Activated CD4-positive, alpha-beta T cell treated with anti-CD3 and anti-CD28 coated beads, Interleukin-2, amount 10 ng/mL, durations not matched to agents 24 days and 14 days (primary cell): ENCODE measurements around the gene NUDT17. TPM values are rescaled to one million over a fixed set of nuclear protein-coding genes. Genes with fewer than 3 reads are reported as not detected.

Source experiments
- DNase-seq: peaks from one replicate; pipeline ENCODE4 v3.0.0; 2022
- H3K27ac Mint-ChIP-seq: one replicate; pipeline ENCODE4 v1.8.0; 2022; ENCODE audit warnings: mild to moderate bottlenecking, mixed read lengths
- H3K27me3 Mint-ChIP-seq: one replicate; pipeline ENCODE4 v1.8.0; 2022; ENCODE audit warnings: mixed read lengths
- H3K36me3 Mint-ChIP-seq: one replicate; pipeline ENCODE4 v1.8.0; 2022; ENCODE audit warnings: low read depth, mild to moderate bottlenecking, mixed read lengths
- H3K4me1 Mint-ChIP-seq: one replicate; pipeline ENCODE4 v1.8.0; 2021; ENCODE audit warnings: mixed read lengths
- H3K4me3 Mint-ChIP-seq: one replicate; pipeline ENCODE4 v1.8.0; 2022; ENCODE audit warnings: mild to moderate bottlenecking, moderate library complexity, mixed read lengths
- H3K9me3 Mint-ChIP-seq: one replicate; pipeline ENCODE4 v1.8.0; 2021; ENCODE audit warnings: mixed read lengths
- intact Hi-C: fragments of 100-400 bp; cut with micrococcal nuclease; formaldehyde crosslinking; loops from one replicate; pipeline ENCODE4 v1.15.1; 2023
- total RNA-seq: library from RNA; stranded (reverse); gene quantifications from 2 replicates; pipeline ENCODE4 v1.2.3, GENCODE V29; 2022

The NUDT17 gene
- total RNA-seq, 1 donor from 2014 or later, result 3.4 TPM

- H3K4me3 Mint-ChIP-seq, result peak overlapping the region; percentile 62
- H3K9me3 Mint-ChIP-seq, result no peaks in the 10 kb centered on the region
- no peak for DNase-seq
- H3K4me1 Mint-ChIP-seq, result peaks cover 17% of the 10 kb centered on the region
- H3K27ac Mint-ChIP-seq, result no peak overlapping the region
- no peaks in the 10 kb centered on the region for H3K36me3 Mint-ChIP-seq
- intact Hi-C loops, result no loop called here
- H3K27me3 Mint-ChIP-seq, result peaks cover 31% of the 10 kb centered on the region
Observed at GRCh38 chr1:145886816-145887215, 41.4 kb downstream of the NUDT17 start.

- Mint-ChIP-seq H3K27me3 (peaks cover 30% of the 10 kb centered on the region), H3K36me3 (no peaks in the 10 kb centered on the region), H3K4me1 (peaks cover 20% of the 10 kb centered on the region), H3K27ac (no peak overlapping the region), H3K9me3 (no peaks in the 10 kb centered on the region), H3K4me3 (no peak overlapping the region)
- no peak for DNase-seq
- intact Hi-C loops, result no loop called here
Observed at GRCh38 chr1:145887631-145888030, 42.2 kb downstream of the NUDT17 start.

- Mint-ChIP-seq H3K36me3 (no peaks in the 10 kb centered on the region), H3K4me1 (peaks cover 19% of the 10 kb centered on the region), H3K27ac (no peak overlapping the region), H3K9me3 (no peaks in the 10 kb centered on the region), H3K4me3 (no peak overlapping the region), H3K27me3 (peaks cover 15% of the 10 kb centered on the region)
- DNase-seq, result no peak
- intact Hi-C loops, result loop anchor here (2.0 kb wide), 2 partner anchors 21 to 123 kb away; partner anchors contain the start of gene ITGA10
Observed at GRCh38 chr1:145889722-145890121, 44.3 kb downstream of the NUDT17 start.

- no peak for DNase-seq
- H3K4me1 Mint-ChIP-seq, result peaks cover 8% of the 10 kb centered on the region
- H3K9me3 Mint-ChIP-seq, result no peaks in the 10 kb centered on the region
- H3K4me3 Mint-ChIP-seq, result no peak overlapping the region
- no peak overlapping the region for H3K27ac Mint-ChIP-seq
- peaks cover 6% of the 10 kb centered on the region for H3K27me3 Mint-ChIP-seq
- intact Hi-C loops, result loop anchor here (2.0 kb wide), 2 partner anchors 20 to 122 kb away; partner anchors contain the start of gene ITGA10
- no peaks in the 10 kb centered on the region for H3K36me3 Mint-ChIP-seq
Observed at GRCh38 chr1:145891143-145891542, 45.7 kb downstream of the NUDT17 start.

GRCh38 chr1:145891587-145892485 lies 46.4 kb downstream of the NUDT17 start:
- Mint-ChIP-seq H3K36me3 (no peaks in the 10 kb centered on the region), H3K9me3 (no peaks in the 10 kb centered on the region), H3K4me1 (peaks cover 4% of the 10 kb centered on the region), H3K27me3 (peaks cover 5% of the 10 kb centered on the region), H3K4me3 (no peak overlapping the region), H3K27ac (no peak overlapping the region)
- peak; percentile 87 for DNase-seq
- intact Hi-C loops, result loop anchor here (2.0 kb wide), 2 partner anchors 19 to 121 kb away; partner anchors contain the start of gene ITGA10

- Mint-ChIP-seq H3K27me3 (peaks cover 4% of the 10 kb centered on the region), H3K4me1 (peaks cover 3% of the 10 kb centered on the region), H3K36me3 (no peaks in the 10 kb centered on the region), H3K4me3 (no peak overlapping the region), H3K27ac (no peak overlapping the region), H3K9me3 (no peaks in the 10 kb centered on the region)
- no peak for DNase-seq
- intact Hi-C loops, result no loop called here
Observed at GRCh38 chr1:145892486-145893087, 47.2 kb downstream of the NUDT17 start.

- Mint-ChIP-seq H3K36me3 (no peaks in the 10 kb centered on the region), H3K27me3 (peaks cover 4% of the 10 kb centered on the region), H3K4me1 (peaks cover 3% of the 10 kb centered on the region), H3K4me3 (no peak overlapping the region), H3K9me3 (no peaks in the 10 kb centered on the region), H3K27ac (no peak overlapping the region)
- no peak for DNase-seq
- intact Hi-C loops, result no loop called here
Observed at GRCh38 chr1:145893306-145894055, 48.1 kb downstream of the NUDT17 start.

GRCh38 chr1:145895471-145895870 lies 50.0 kb downstream of the NUDT17 start:
- Mint-ChIP-seq H3K4me3 (no peak overlapping the region), H3K4me1 (peaks cover 3% of the 10 kb centered on the region), H3K36me3 (no peaks in the 10 kb centered on the region), H3K27ac (no peak overlapping the region), H3K9me3 (no peaks in the 10 kb centered on the region), H3K27me3 (peaks cover 4% of the 10 kb centered on the region)
- no peak for DNase-seq
- intact Hi-C loops, result no loop called here

- H3K27ac Mint-ChIP-seq, result no peak overlapping the region
Observed at GRCh38 chr1:145897969-145898368, 52.5 kb downstream of the NUDT17 start.

More at GRCh38 chr1:145897969-145898368, 52.5 kb downstream of the NUDT17 start:
- no peaks in the 10 kb centered on the region for H3K9me3 Mint-ChIP-seq
- no peak for DNase-seq
- H3K36me3 Mint-ChIP-seq, result no peaks in the 10 kb centered on the region
- intact Hi-C loops, result no loop called here
- peaks cover 4% of the 10 kb centered on the region for H3K27me3 Mint-ChIP-seq
- H3K4me3 Mint-ChIP-seq, result no peak overlapping the region
- no peaks in the 10 kb centered on the region for H3K4me1 Mint-ChIP-seq

Other genes starting within 250 kb of the NUDT17 start
- gene GPR89A, start 237.6 kb upstream of the NUDT17 start, total RNA-seq, result 29.5 and 30.3 TPM in 2 replicates
- 0.16 TPM in 1 of 2 replicates, not detected in the other for gene PDZK1, start 138.3 kb upstream of the NUDT17 start, total RNA-seq
- 0.59 TPM in 1 of 2 replicates, not detected in the other for gene CD160, start 126.1 kb upstream of the NUDT17 start, total RNA-seq
- gene RNF115, start 21.5 kb upstream of the NUDT17 start, total RNA-seq, result 14.1 and 15.5 TPM in 2 replicates
- gene POLR3C, start 21.4 kb upstream of the NUDT17 start, total RNA-seq, result 35.0 and 39.0 TPM in 2 replicates
- 19.1 and 20.2 TPM in 2 replicates for gene PIAS3, start 13.5 kb downstream of the NUDT17 start, total RNA-seq
- 0.40 TPM in 2 replicates for gene ANKRD35, start 40.2 kb downstream of the NUDT17 start, total RNA-seq
- gene ITGA10, start 64.4 kb downstream of the NUDT17 start, total RNA-seq, result 1.7 and 2.4 TPM in 2 replicates
- gene PEX11B, start 73.1 kb downstream of the NUDT17 start, total RNA-seq, result 31.7 and 32.2 TPM in 2 replicates
- gene RBM8A, start 81.9 kb downstream of the NUDT17 start, total RNA-seq, result 326 and 355 TPM in 2 replicates
- gene LIX1L, start 112.4 kb downstream of the NUDT17 start, total RNA-seq, result 37.8 and 38.4 TPM in 2 replicates
- 4.8 and 5.2 TPM in 2 replicates for gene ANKRD34A, start 118.9 kb downstream of the NUDT17 start, total RNA-seq
- 12.1 and 12.6 TPM in 2 replicates for gene POLR3GL, start 119.1 kb downstream of the NUDT17 start, total RNA-seq
- 83.4 and 85.2 TPM in 2 replicates for gene TXNIP, start 150.9 kb downstream of the NUDT17 start, total RNA-seq
- not detected in 2 replicates for gene HJV, start 176.1 kb downstream of the NUDT17 start, total RNA-seq